ENCODE measurements around the gene SH2B3. TPM values are rescaled to one million over a fixed set of nuclear protein-coding genes. Genes with fewer than 3 reads are reported as not detected.

Gene SH2B3
- total RNA-seq, 1 donor from 2014 or later: 47.1 TPM

DNA sequence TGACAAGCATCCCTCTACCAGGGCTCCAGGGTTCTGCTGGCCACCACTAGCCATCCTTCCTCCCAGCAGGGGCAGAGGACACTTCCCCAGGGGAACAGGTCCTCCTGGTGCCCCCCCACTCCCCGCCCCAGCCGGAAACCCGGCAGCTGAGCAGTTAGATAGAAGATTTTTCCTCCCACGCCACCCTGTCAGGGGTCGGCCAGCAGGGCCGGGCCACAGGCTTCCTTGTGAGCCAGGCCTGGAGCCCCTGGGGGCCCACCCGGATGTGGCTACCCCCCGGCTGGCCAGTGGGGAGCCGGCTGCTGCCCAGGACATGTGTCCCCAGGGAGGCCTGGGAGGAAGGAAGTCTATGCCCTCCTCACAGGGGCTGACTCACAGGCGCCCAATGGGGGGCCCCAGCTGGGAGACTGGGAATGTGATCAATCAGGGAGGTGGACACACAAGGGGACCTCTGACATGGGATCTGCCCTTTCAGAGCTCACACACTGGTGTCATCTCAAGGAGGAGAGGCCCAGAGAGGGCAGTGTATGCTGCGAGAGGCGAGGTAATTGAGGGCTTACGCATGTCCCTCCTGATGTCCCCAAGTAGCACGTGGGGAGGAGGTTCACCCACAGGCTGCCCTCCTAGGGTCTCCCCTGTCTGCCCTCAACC lies 4.2 kb downstream of the SH2B3 start:
- Histone ChIP-seq H3K4me3 (peak overlapping the region; percentile 30), H3K36me3 (no peaks in the 10 kb centered on the region), H3K27ac (peak overlapping the region; percentile 84), H3K4me1 (peaks cover 69% of the 10 kb centered on the region), H3K9me3 (no peaks in the 10 kb centered on the region), H3K27me3 (no peaks in the 10 kb centered on the region)
- DNase-seq (peak; percentile 79), ATAC-seq (peak; percentile 0)
- TF ChIP-seq, protein P1, sequence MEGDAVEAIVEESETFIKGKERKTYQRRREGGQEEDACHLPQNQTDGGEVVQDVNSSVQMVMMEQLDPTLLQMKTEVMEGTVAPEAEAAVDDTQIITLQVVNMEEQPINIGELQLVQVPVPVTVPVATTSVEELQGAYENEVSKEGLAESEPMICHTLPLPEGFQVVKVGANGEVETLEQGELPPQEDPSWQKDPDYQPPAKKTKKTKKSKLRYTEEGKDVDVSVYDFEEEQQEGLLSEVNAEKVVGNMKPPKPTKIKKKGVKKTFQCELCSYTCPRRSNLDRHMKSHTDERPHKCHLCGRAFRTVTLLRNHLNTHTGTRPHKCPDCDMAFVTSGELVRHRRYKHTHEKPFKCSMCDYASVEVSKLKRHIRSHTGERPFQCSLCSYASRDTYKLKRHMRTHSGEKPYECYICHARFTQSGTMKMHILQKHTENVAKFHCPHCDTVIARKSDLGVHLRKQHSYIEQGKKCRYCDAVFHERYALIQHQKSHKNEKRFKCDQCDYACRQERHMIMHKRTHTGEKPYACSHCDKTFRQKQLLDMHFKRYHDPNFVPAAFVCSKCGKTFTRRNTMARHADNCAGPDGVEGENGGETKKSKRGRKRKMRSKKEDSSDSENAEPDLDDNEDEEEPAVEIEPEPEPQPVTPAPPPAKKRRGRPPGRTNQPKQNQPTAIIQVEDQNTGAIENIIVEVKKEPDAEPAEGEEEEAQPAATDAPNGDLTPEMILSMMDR (IDR thresholded peaks at IDR 0.05): no peak
- intact Hi-C loops (cut with DNase I): no loop called here

DNA sequence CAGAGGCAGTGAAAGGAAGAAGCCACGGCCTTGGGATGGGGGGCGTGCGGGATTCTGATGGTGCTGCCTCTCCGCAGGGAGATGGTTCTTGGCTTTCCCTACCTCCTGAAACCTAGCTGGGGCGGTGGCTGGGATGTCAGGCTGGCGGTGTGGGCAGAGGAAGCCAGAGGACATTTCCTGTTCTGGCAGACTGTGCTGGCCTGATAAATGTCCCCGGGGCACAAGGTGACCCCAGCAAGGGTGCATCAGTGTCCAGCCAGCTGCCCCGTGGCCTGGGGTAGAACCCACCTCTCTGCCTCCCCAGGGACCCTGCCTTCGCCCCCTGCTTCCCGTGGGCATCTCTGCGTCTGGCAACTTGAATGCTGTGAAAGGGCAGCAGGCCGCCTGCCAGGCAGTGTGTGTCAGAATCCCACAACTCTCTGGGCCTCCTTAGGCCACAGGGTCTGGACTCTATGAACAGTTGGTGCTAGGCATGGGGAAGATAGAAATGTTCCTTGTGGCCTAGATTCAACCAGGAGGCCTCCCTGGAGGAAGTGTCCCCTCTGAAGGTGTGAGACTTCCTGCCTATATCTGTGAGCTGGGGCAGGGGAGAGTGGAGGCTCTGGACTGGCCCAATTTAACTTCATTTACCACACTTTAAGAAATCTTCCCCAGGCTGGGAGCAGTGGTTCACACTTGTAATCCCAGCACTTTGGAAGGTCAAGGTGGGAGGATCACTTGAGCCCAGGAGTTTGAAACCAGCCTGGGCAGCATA lies 4.9 kb downstream of the SH2B3 start:
- intact Hi-C loops (cut with DNase I): no loop called here
- no peak for ATAC-seq
- Histone ChIP-seq H3K27me3 (no peaks in the 10 kb centered on the region), H3K4me3 (no peak overlapping the region), H3K9me3 (no peaks in the 10 kb centered on the region), H3K27ac (peak overlapping the region; percentile 84), H3K4me1 (peaks cover 69% of the 10 kb centered on the region), H3K36me3 (no peaks in the 10 kb centered on the region)
- no peak for DNase-seq
- TF ChIP-seq, protein P1 (IDR thresholded peaks at IDR 0.05): no peak

DNA sequence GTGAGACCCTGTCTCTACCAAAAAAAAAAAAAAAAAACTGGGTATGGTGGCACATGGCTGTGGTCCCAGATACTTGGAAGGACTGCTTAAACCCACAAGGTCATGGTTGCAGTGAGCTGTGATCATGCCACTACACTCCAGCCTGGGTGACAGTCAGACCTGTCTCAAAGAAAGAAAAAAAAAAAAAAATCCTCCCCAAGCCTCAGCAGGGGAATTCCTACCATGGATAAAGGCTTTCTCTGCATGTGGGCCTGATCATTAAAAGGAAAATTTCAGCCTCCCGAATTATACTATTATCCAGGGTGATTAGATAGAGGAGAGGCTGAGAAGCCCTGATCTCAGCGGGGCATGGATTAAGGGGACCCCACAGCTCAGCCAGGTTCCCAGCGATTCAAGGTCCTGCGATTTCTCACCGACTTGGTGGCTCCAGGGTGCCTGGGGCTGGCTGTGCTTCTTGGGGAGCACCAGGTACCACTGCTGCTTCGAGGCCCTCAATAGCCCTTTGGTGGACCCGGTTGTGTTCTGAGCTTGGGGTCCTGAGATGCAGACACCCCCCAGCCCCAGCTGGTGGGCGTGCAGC lies 5.6 kb downstream of the SH2B3 start:
- no peak for ATAC-seq
- no peaks in the 10 kb centered on the region for H3K27me3 ChIP-seq
- H3K27ac ChIP-seq: peak overlapping the region; percentile 84
- H3K4me3 ChIP-seq: no peak overlapping the region
- peaks cover 2% of the 10 kb centered on the region for H3K36me3 ChIP-seq
- H3K4me1 ChIP-seq: peaks cover 69% of the 10 kb centered on the region
- TF ChIP-seq, protein P1 (IDR thresholded peaks at IDR 0.05): no peak
- no peak for DNase-seq
- no peaks in the 10 kb centered on the region for H3K9me3 ChIP-seq
- intact Hi-C loops (cut with DNase I): no loop called here

DNA sequence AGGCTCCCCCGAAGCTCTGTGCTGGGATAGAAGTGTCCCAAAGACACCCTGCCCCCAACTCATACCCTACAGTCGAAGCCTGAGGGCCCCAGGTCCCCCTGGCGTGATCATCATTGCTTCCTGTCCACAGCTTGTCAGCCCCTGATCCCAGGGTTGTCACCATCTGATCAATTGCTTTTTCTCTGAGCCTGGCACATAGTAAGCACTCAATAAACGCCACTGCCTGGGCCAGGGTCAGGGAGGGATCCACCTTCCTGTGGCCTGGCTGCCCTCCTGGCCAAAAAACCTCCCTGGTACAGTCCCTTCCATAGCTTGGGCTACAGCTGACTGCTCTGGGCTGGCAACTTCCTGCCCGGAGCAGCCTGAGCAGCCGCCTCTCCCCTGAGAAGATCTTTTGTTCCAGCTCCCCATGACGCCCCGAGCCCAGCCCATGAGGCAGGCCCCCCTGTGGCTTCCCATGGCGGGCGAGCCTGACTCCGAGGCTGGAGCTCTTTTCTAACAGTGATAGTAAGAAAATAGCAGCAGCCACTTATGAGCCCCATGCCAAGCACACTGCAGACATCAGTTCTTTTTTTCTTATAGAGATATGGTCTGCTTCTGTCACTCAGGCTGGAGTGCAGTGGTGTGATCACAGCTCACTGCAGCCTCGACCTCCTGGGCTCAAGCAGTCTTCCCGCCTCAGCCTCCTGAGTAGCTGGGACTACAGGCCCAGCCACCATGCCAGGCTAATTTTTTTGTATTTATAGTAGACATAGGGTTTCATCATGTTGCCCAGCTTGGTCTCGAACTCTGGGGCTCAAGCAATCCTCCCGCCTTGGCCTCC lies 6.5 kb downstream of the SH2B3 start:
- ATAC-seq (no peak), DNase-seq (no peak)
- H3K4me1 ChIP-seq: peaks cover 64% of the 10 kb centered on the region
- peaks cover 11% of the 10 kb centered on the region for H3K36me3 ChIP-seq
- no peaks in the 10 kb centered on the region for H3K9me3 ChIP-seq
- intact Hi-C loops (cut with DNase I): no loop called here
- H3K4me3 ChIP-seq: no peak overlapping the region
- peak overlapping the region; percentile 84 for H3K27ac ChIP-seq
- TF ChIP-seq, protein P1 (IDR thresholded peaks at IDR 0.05): no peak
- H3K27me3 ChIP-seq: no peaks in the 10 kb centered on the region

DNA sequence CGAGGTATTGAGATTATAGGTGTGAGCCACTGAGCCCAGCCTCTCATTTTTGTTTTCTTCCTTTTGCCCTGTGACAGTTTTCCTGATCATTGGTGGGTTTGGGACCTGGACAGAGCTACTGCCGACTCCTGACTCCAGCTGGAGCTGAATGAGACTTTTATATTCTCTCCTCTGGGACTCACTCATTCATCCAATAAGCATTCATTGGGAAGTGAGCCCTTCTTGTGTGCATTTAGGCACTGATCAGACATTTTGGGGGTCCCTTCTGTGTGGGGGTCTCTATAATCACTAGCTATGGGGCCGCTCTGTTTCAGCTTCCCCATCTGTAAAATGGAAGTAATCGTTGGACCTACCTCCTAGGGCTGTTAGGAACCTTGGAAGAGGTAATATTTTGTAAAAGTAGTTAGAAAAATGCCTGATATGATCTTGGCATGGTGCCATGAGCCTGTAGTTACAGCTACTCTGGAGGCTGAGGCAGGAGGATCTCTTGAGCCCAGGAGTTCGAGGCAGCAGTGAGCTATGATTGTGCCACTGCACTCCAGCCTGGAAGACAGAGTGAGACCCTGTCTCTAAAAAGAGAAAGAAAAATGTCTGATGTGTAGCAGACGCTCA lies 7.2 kb downstream of the SH2B3 start:
- DNase-seq (no peak), ATAC-seq (no peak)
- intact Hi-C loops (cut with DNase I): no loop called here
- Histone ChIP-seq H3K27me3 (no peaks in the 10 kb centered on the region), H3K36me3 (peaks cover 11% of the 10 kb centered on the region), H3K9me3 (no peaks in the 10 kb centered on the region), H3K4me1 (peaks cover 57% of the 10 kb centered on the region), H3K27ac (peak overlapping the region; percentile 84), H3K4me3 (no peak overlapping the region)
- TF ChIP-seq, protein P1 (IDR thresholded peaks at IDR 0.05): no peak

Measured in upper lobe of right lung (tissue), 1 donor.